ENCODE data around the gene EXOSC1. TPM values are rescaled to one million over a fixed set of nuclear protein-coding genes. Genes with fewer than 3 reads are reported as not detected.
"Not testable (repeated sequence)": the region's sequence is repeated elsewhere in the genome, so short reads cannot be mapped to it uniquely, and the experiment has no call there.

EXOSC1 gene
- total and polyA plus RNA-seq, 2 donors (not counting 1 experiment from before 2014, with no cell fraction given), result 32.2 to 44.5 TPM

- H3K9ac ChIP-seq (ENCODE audit: low read length), result no peak overlapping the region
- H3K79me2 ChIP-seq (ENCODE audit: control insufficient read depth, insufficient read depth, low read length), result peaks cover 11% of the 10 kb centered on the region
- no peaks in the 10 kb centered on the region for H3K27me3 ChIP-seq (replicated peaks in 1 of 4; ENCODE audit: control extremely low read depth in 1 of 4, control insufficient read depth in 3 of 4, insufficient read depth in 4 of 4, low read length in 3 of 4)
- H3K4me1 ChIP-seq (ENCODE audit: control insufficient read depth in 2 of 2, insufficient read depth in 2 of 2, low read length in 2 of 2), result no peaks in the 10 kb centered on the region
- no peaks in the 10 kb centered on the region for H3K9me3 ChIP-seq (ENCODE audit: control extremely low read depth in 1 of 3, control insufficient read depth in 2 of 3, insufficient read depth in 1 of 3, low read length in 2 of 3)
- H3K9me3 Mint-ChIP-seq (ENCODE audit: insufficient read depth), result peaks cover 2% of the 10 kb centered on the region
- no peak overlapping the region for H3K27ac Mint-ChIP-seq
- H3K27ac ChIP-seq (ENCODE audit: low read length in 2 of 2), result no peak overlapping the region
- no peaks in the 10 kb centered on the region for H3K4me1 Mint-ChIP-seq
- TF ChIP-seq CTCF (IDR thresholded peaks at IDR 0.05) (no peak), EZH2 (IDR thresholded peaks at IDR 0.05; ENCODE audit: borderline replicate concordance, insufficient read depth, low read depth, low read length, poor library complexity, severe bottlenecking) (no peak)
- intact Hi-C loops (cut with micrococcal nuclease), result no loop called here
- H3K36me3 ChIP-seq (replicated peaks in 1 of 2; ENCODE audit: control extremely low read depth in 1 of 2, control insufficient read depth in 1 of 2, extremely low read depth in 1 of 2, insufficient read depth in 2 of 2, low read length in 1 of 2), result peaks cover 31 to 68% of the 10 kb centered on the region in 2 experiments
- no peak for ATAC-seq (ENCODE audit: low read depth)
- peaks cover 16% of the 10 kb centered on the region for H4K20me1 ChIP-seq (ENCODE audit: control insufficient read depth, insufficient read depth, low read length, poor library complexity, severe bottlenecking)
- WGBS (ENCODE audit: insufficient coverage), result 85% methylated on average over 9 of the region's 9 CpGs
- H2AFZ ChIP-seq (ENCODE audit: insufficient read depth, low read depth, low read length, poor library complexity, severe bottlenecking), result no peak overlapping the region
- no peak overlapping the region for H3K4me3 Mint-ChIP-seq
- H3K4me2 ChIP-seq (replicated peaks; ENCODE audit: low read depth, low read length, poor library complexity, severe bottlenecking), result no peak overlapping the region
- ChIA-PET POLR2A (no interaction called here), CTCF (no interaction called here)
- no peak overlapping the region for H3K4me3 ChIP-seq (ENCODE audit: control extremely low read depth in 1 of 5, extremely low read depth in 1 of 5, insufficient read depth in 1 of 5, low read depth in 2 of 5, low read length in 4 of 5)
- no peaks in the 10 kb centered on the region for H3K27me3 Mint-ChIP-seq
- DNase-seq, result no peak
These were observed 34.1 kb upstream of the EXOSC1 start for GRCh38 chr10:97479939-97480338.

DNA sequence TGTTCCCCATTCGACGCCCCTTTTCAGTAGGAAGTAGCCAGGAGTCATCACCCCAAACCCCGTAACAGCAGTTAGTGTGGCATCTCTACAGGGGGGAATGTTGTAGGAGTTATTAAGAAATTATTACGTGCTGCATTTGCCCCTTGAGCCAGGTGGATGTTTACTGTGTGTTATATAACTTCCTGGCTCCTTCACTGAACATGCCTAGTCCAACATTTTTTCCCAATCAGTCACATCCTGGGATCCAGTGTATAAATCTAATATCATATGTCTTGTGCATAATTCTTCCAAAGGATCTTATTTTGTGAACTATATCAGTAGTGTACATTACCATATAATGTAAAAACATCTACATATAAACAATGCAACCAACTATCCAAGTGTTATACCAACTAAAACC, 33.6 kb upstream of the EXOSC1 start:
- H3K27me3 ChIP-seq (replicated peaks in 1 of 4; ENCODE audit: control extremely low read depth in 1 of 4, control insufficient read depth in 3 of 4, insufficient read depth in 4 of 4, low read length in 3 of 4); H3K9ac ChIP-seq (ENCODE audit: low read length); H3K27ac Mint-ChIP-seq; H3K4me2 ChIP-seq (replicated peaks; ENCODE audit: low read depth, low read length, poor library complexity, severe bottlenecking); H3K27ac ChIP-seq (ENCODE audit: low read length in 2 of 2); ATAC-seq (ENCODE audit: low read depth); H3K27me3 Mint-ChIP-seq; H3K4me3 Mint-ChIP-seq; POLR2A ChIA-PET; DNase-seq; intact Hi-C loops (cut with micrococcal nuclease); H3K4me1 Mint-ChIP-seq; H3K4me1 ChIP-seq (ENCODE audit: control insufficient read depth in 2 of 2, insufficient read depth in 2 of 2, low read length in 2 of 2); H3K79me2 ChIP-seq (ENCODE audit: control insufficient read depth, insufficient read depth, low read length); H3K9me3 Mint-ChIP-seq (ENCODE audit: insufficient read depth); H3K4me3 ChIP-seq (ENCODE audit: control extremely low read depth in 1 of 5, extremely low read depth in 1 of 5, insufficient read depth in 1 of 5, low read depth in 2 of 5, low read length in 4 of 5); H3K9me3 ChIP-seq (ENCODE audit: control extremely low read depth in 1 of 3, control insufficient read depth in 2 of 3, insufficient read depth in 1 of 3, low read length in 2 of 3); CTCF ChIA-PET; H2AFZ ChIP-seq (ENCODE audit: insufficient read depth, low read depth, low read length, poor library complexity, severe bottlenecking): not testable (repeated sequence)
- 100% methylated on average over 2 of the region's 4 CpGs for WGBS (ENCODE audit: insufficient coverage)
- H3K36me3 ChIP-seq (replicated peaks in 1 of 2; ENCODE audit: control extremely low read depth in 1 of 2, control insufficient read depth in 1 of 2, extremely low read depth in 1 of 2, insufficient read depth in 2 of 2, low read length in 1 of 2), result peaks cover 31 to 74% of the 10 kb centered on the region in 2 experiments
- H4K20me1 ChIP-seq (ENCODE audit: control insufficient read depth, insufficient read depth, low read length, poor library complexity, severe bottlenecking), result peaks cover 16% of the 10 kb centered on the region
